Left cardiac atrium (tissue), 4 donors: ENCODE measurements around the gene MGARP. TPM values are rescaled to one million over a fixed set of nuclear protein-coding genes. Genes with fewer than 3 reads are reported as not detected.

Experiments
- ATAC-seq, 2 donors: fragments of 200-7000 bp; cut with Tn5 transposase; one replicate each; pipeline ENCODE4 v1.9.1; 2020; ENCODE audit warnings: mild to moderate bottlenecking in 2 of 2, moderate library complexity in 2 of 2
- DNase-seq: peaks from one replicate; pipeline ENCODE4 v3.0.0-alpha.2; 2020
- intact Hi-C, 2 donors: fragments of 100-400 bp; cut with DNase I; formaldehyde crosslinking; loops; one replicate each; pipeline versions ENCODE4 v1.14.1 to v1.15.1; 2022 to 2023
- total RNA-seq, 2 donors: library from RNA; stranded (reverse); fragmentation: NEBNext Ultra II Directional; extraction: Animal tissue kit (Norgen Biotek cat#: 25700); gene quantifications; one replicate each; pipeline ENCODE4 v1.2.1, GENCODE V29; 2021
- donor health status: DM: no; HTN: yes; CAD: no.
- donor health status: DM: no; HTN: yes; CAD: no; lungs with severe emphysema.
- donor health status: DM: yes; HTN: yes; CAD: no.
- donor health status: Dilated cardiomyopathy.

The MGARP gene
- total RNA-seq, 2 donors from 2014 or later: 1.2 to 1.6 TPM

DNA sequence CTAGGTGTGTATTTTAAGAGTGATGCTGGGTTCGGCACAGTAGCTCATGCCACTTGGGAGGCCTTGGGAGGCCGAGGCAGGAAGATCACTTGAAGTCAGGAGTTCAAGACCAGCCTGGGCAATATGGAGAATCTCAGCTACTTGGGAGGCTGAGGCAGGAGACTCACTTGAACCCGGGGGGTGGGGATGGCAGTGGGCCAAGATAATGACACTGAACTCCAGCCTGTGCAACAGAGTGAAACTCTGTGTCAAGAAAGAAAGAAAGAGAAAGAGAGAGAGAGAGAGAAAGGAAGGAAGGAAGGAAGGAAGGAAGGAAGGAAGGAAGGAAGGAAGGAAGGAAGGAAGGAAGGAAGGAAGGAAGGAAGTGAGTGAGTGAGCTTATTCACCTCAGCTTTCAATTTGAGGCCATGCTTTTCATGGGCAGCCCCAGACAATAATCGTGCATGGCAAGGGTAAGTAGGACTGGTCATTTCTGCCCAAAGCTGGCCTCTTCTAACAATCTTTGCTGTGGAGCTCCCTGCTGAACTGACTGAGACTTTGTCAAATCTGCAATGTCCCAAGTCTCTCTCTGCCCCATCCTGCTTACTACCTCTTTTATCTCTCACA is 60.5 kb downstream of the MGARP start:
- ATAC-seq: no peak
- intact Hi-C loops: no loop called here
- no peak for DNase-seq

Other genes with a start within 250 kb of the MGARP start
- gene ELF2, start 103.0 kb downstream of the MGARP start, total RNA-seq: 10 to 100 TPM; 34.1 to 34.2 TPM
- 10 to 100 TPM; 33.1 to 46.1 TPM for gene NAA15, start 21.3 kb upstream of the MGARP start, total RNA-seq
- gene NDUFC1, start 22.3 kb upstream of the MGARP start, total RNA-seq: 100 to 1,000 TPM; 181 TPM
- gene RAB33B, start 173.9 kb upstream of the MGARP start, total RNA-seq: 1 to 10 TPM; 6.3 to 6.6 TPM